Pons (tissue), 1 donor: ENCODE results near the gene PCGF3.
"Not testable (repeated sequence)": the region's sequence is repeated elsewhere in the genome, so short reads cannot be mapped to it uniquely, and the experiment has no call there.

ENCODE experiments used
- DNase-seq: peaks from one replicate; pipeline ENCODE4 v3.0.0-alpha.2; 2016; ENCODE audit warnings: low spot score

The PCGF3 gene

GRCh38 chr4:742742-743311 lies 37.2 kb downstream of the PCGF3 start:
- DNase-seq: no peak

- no peak for DNase-seq
Measured at GRCh38 chr4:743463-744211, 38.0 kb downstream of the PCGF3 start.

GRCh38 chr4:744212-744841 lies 38.7 kb downstream of the PCGF3 start:
- DNase-seq: no peak

DNA sequence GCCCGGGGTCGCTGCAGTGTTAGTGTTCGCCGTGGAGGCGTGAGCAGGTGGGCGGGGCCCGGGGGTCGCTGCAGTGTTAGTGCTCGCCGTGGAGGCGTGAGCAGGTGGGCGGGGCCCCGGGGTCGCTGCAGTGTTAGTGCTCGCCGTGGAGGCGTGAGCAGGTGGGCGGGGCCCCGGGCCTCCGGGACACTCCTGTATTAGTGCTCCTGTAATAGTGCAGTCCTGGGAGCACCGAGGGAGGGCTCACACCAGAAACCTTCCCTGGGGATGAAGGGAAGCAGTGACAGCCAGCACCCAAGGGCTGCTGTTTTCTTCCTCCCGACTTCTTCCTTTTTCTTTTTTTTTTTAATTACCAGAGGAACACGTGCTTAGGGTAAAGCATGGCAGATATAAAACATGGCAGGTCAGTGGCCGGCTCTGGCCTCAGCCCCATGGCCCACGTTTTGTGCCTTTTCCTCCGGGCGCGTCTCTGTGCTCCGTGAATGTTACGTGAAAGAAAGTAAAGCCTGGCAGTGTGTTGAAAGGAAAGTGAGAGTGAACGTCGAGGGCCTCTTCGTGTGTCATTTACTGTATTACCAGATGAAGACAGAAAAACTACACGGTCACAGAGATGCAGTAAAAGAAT lies 42.0 kb downstream of the PCGF3 start:
- no peak for DNase-seq

DNA sequence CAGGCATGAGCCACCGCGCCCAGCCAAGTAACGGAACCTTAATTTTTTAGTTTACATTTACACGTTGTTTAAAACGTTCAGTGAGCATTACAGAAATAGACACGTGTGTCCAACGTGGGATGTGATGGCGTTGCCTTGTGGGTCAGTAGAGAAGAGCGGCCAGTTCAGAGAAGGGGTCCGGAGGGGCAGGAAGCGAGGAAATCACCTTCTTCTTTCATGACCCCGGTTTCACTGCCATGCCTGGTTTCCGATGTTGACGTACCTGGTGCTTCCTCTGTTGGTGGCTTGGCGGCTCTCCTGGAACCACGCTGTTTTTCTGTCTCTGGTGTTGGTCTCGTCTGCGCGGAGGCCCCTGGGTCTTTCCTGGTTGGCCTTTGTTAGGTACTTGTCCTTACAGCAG lies 42.8 kb downstream of the PCGF3 start:
- no peak for DNase-seq

GRCh38 chr4:749698-750666 lies 44.4 kb downstream of the PCGF3 start:
- peak; percentile 28 for DNase-seq

DNA sequence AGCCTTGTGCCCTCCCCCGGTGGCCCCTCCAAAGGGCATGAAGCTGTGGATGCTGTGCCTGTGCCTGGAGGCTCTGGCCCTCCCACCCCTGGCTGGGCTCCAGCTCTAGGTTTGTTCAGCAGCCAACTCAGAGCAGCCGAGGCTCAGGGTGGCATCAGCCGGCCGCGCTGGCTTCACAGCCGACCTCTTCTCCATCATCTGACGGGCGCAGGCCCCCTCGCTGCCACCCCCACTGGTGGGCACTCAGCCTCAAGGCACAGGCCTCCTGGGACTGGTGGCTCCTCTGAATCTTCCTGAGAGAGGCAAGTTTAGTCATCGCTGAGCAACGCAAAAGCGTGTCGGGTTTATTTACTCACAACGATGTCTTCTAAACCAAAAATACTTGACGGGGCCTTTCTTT lies 46.0 kb downstream of the PCGF3 start:
- peak; percentile 46 for DNase-seq

GRCh38 chr4:752196-752861 lies 46.7 kb downstream of the PCGF3 start:
- DNase-seq: no peak

DNA sequence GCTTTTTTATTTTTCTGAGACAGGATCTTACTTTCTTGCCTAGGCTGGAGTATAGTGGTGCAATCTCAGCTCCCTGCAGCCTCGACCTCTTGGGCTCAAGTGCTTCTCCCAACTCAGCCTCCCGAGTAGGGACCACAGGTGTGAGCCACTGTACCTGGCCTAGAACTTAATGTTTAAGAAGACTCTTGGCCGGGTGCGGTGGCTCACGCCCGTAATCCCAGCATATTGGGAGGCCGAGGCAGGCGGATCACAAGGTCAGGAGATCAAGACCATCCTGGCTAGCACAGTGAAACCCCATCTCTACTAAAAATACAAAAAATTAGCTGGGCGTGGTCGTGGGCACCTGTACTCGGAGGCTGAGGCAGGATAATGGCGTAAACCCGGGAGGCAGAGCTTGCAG lies 47.6 kb downstream of the PCGF3 start:
- DNase-seq: not testable (repeated sequence)

DNA sequence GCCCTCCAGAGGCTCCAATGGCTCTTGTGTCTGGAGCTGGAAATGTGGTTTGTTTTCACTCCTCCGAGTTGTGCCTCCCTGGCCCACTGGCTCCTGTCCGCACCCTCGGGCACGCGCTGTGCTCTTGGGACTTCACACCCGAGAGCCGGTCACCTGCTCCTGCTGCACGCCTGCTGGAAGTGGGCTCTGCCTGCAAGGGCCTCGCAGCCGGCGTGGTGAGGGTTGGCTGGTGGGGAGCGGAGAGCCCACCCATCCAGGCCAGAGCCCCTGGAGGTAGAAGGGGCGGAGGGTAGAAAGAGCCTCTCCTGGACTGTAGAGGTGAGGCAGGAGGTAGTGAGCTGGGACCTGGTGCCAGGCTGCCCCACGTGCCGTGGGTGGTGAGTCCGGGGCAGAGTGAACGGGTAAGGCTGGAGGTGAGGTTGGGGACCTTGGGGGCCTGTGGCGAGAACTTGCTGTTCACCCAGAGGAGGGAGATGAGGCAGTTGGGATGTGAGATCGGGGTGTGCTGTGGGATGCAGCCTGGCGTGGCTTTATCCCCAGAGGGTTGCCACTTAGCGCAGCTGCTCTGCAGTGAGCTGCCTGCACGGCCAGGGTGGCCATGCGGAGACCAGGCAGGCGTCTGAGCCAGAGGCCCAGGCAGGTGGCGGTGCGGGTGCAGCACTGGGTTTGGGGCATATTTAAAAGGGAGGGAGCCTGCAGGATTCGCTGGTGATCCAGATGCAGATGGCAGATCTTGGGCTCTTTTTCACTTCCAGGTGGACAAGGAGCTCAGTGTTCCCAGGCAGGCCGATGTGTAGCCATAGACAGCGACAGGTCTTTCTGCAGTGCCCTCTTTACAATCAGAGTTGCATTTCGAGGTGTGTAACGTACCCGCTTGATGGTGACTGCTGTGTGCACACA lies 48.8 kb downstream of the PCGF3 start:
- DNase-seq: no peak

DNA sequence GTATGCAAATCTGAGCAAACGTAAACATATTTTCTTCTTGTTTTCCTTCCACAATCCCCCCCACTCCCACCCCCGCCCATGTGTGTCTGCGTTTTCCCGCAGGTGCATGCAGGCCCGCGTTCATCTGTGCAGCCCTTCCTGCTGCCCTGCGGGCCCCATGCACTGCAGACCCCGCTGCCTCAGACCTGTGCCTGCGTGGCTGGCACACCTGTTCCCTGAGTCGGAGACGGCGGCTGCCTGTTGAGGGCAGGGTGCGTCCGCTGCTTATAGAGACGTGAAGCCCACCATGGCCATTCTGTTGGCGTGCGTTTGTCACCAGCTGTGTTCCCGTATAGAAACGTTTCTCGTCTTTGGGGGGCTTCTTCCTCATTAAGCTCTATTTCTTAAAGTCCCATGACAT lies 51.5 kb downstream of the PCGF3 start:
- no peak for DNase-seq

GRCh38 chr4:759810-760209 lies 54.2 kb downstream of the PCGF3 start:
- not testable (repeated sequence) for DNase-seq

- no peak for DNase-seq
Measured at GRCh38 chr4:760616-761015, 55.0 kb downstream of the PCGF3 start.

- no peak for DNase-seq
Measured at GRCh38 chr4:761086-761485, 55.5 kb downstream of the PCGF3 start.

DNA sequence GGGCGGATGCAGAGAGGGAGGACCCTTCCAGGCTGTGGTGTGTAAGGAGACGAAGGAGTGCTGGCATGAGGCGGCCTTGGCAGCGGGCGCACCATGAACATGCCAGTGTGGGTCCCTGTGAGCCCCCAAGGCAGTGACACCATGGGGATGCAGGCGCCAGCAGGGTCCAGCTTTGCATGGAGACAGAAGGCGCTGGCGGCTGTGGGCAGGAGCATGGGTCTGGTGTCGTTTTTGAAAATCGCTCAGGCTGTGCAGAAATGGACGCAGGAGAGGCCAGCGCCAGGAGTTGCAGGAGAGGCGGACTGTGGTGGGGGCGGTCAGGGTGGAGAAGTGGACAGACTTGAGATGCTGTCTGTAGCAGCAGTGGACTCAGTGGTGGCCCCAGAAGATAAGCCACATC lies 56.1 kb downstream of the PCGF3 start:
- DNase-seq: no peak

DNA sequence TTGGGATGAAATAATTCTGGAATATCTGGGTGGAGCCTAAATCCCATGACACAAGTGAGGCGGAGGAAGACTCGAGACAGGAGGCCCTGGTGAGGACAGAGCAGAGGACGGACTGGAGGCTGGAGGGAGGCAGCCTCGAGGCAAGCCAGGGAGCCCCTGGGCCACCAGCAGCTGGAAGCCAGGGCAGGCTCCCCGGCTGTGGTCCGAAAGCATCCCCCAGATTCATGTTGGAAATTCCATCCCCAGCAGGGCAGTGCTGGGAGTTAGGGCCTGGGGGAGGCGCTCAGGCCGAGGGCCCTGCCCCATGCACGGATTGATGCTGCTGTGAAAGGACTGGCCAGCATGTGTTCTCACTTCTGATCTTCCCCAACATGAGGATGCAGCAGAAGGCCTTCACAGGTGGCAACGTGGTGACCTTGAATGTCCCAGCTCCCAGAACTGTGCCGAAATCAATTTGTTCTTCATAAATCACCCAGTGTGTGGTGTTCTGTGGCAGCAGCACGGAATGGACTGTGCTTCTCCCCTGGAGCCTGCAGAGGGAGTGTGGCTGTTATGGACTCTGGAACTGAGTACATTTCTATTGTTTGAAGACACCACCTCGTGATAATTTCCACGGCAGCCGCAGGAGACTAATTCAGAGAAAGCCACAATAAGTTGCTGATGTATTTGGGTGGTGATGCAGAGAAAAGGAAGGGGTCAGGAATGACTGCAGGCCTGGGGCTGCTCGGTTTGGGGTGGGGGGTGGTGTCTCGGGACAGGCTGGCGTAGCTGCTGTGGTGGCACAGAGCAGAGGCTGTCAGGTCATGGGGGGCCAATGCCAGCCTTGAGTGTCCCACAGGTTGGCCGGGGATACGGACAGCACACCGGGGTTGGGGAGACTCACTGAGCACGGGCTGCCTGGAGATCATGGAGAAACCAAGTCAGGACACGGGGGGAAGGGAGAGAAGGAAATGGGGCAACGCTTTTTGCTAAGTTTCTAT lies 56.9 kb downstream of the PCGF3 start:
- DNase-seq: peak; percentile 61

DNA sequence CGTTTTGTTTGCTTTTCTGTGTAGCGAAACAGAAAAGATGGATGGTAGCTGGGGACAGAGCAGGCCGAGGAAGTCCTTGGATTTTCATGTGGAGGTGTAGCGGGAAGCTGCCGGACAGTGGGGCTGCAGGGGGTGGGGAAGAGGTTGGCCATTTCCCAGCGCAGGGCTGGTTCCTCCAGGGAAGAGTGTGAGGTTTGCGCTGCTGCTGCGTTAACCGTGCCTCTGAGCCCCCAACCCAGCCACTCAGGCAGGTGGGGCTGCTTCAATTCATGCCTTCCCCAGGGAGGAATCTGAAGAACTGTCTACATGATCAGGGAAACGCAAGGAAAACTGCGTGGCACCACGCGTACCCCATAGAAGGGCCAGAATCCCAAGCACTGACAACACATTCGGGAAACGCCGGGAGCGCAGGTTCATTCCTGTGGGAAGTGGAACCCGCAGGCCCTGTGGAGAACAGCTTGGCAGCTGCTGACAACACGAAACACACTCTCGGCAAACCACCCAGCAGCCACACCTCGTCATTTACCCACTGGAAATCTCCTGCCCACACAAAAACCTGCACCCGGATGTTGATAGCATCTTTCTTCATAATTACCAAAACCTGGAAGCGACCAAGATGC lies 57.7 kb downstream of the PCGF3 start:
- DNase-seq: no peak

DNA sequence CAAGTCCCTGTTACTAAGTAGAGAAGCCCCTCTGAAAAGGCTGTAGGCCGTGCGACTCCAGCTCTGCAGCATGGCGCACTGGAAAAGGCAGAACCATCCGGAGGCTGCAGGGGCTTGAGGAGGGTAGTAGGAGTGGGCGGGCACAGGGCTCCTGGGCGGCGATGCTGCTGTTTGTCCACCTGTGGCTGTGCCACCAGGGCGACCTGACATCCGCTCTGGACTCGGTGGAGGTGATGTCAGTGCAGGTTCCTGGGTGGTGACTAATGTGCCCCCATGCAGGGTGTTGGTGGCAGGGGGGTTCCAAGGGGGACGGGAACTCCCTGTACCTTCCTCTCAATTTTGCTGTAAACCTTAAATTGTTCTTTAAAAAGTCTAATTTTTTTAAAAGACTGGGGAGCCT lies 58.3 kb downstream of the PCGF3 start:
- no peak for DNase-seq
